ENCODE results near the gene S100A1. TPM values are rescaled to one million over a fixed set of nuclear protein-coding genes. Genes with fewer than 3 reads are reported as not detected.

S100A1 gene
- total RNA-seq, 2 experiments from 2014 or later: not detected

DNA sequence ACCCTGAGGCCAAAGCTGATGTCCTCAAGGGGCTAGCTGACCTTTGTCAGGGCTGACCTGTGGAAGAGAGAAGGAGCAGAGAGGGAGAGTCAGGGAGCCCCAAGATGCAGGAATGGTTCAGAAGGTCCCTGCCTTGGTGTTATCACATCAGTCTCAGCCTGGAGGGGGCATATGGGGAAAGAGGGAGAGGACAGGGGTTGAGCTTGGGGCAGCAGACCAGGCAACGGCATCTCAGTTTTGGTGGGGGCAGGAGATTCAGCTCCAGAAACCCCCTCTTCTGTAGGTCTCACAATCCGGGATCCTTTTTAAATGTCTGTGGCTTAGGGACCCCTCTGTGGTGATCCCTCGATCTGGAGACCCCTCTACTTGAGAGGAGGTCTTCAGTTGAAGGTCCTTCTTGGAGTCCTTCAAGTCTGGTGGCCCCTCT, 1.7 kb upstream of the S100A1 start:
- CTCF ChIA-PET: interaction anchor here (1.1 to 1.4 kb wide), 2 partner anchors 9 to 12 kb away, joined by 3 read pairs; no protein-coding TSS in a partner anchor
- POLR2A ChIA-PET: no interaction called here
- H3K4me3 Mint-ChIP-seq: no peak overlapping the region
- H3K36me3 Mint-ChIP-seq (ENCODE audit: low read depth): no peaks in the 10 kb centered on the region
- DNase-seq: no peak
- no peaks in the 10 kb centered on the region for H3K27me3 Mint-ChIP-seq
- no peaks in the 10 kb centered on the region for H3K36me3 ChIP-seq (ENCODE audit: insufficient read depth, low read length)
- H3K27ac Mint-ChIP-seq: no peak overlapping the region
- no peak overlapping the region for H3K27ac ChIP-seq (ENCODE audit: low read depth in 1 of 2, low read length in 2 of 2)
- no peak overlapping the region for H3K4me3 ChIP-seq (ENCODE audit: low read length)
- no peaks in the 10 kb centered on the region for H3K27me3 ChIP-seq (ENCODE audit: control insufficient read depth in 1 of 2, insufficient read depth in 2 of 2, low read length in 2 of 2)
- intact Hi-C loops (cut with DNase I, micrococcal nuclease): no loop called here
- H3K9me3 Mint-ChIP-seq: no peaks in the 10 kb centered on the region
- no peaks in the 10 kb centered on the region for H3K4me1 Mint-ChIP-seq (ENCODE audit: low read depth)
- no peak for ATAC-seq (ENCODE audit: poor library complexity)
- peaks cover 6% of the 10 kb centered on the region for H3K4me1 ChIP-seq (ENCODE audit: insufficient read depth, low read length)
- TF ChIP-seq, protein P1, sequence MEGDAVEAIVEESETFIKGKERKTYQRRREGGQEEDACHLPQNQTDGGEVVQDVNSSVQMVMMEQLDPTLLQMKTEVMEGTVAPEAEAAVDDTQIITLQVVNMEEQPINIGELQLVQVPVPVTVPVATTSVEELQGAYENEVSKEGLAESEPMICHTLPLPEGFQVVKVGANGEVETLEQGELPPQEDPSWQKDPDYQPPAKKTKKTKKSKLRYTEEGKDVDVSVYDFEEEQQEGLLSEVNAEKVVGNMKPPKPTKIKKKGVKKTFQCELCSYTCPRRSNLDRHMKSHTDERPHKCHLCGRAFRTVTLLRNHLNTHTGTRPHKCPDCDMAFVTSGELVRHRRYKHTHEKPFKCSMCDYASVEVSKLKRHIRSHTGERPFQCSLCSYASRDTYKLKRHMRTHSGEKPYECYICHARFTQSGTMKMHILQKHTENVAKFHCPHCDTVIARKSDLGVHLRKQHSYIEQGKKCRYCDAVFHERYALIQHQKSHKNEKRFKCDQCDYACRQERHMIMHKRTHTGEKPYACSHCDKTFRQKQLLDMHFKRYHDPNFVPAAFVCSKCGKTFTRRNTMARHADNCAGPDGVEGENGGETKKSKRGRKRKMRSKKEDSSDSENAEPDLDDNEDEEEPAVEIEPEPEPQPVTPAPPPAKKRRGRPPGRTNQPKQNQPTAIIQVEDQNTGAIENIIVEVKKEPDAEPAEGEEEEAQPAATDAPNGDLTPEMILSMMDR (IDR thresholded peaks at IDR 0.05): no peak
- H3K9me3 ChIP-seq (ENCODE audit: control insufficient read depth in 1 of 2, insufficient read depth in 1 of 2, low read length in 2 of 2): no peaks in the 10 kb centered on the region

DNA sequence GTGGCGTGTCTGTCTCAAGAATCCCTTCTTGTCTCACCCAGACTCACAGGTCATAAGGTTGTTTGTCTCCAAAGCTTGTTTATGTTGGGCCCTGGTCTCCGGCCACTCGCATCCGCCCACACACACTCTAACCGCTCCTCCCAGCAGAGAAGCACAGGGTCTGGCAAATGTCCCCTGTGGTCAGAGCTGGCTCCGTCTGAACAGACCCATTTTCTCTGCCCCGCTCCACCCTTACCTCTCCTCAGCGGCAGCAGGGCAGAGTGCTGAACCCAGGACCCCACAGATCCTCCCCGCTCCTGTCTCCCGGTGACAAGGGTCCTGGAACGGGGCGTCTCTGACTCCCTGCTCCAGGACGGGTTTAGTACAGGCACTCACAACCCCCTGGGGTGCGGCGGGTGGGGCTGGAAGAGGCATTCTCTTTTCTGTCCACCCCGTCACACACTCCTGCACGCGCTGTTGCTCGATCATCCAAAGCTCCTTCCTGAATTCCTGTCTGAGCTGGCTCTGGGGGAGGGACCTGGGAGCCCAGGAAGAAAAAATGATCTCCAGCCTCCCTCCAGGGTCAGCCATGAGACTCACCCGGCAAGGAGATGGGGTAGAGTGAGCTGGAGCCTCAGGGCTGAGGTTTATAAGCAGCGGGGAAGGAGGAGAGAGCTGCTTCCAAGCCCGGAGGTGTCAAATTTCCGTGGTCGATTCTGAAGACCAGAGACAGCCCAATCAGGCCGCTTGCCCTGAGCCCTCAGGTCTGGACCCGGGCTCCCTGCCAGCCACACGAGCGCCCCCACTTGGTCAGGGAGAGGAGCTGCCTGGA, 1.1 kb upstream of the S100A1 start, which contains the start of gene S100A13:
TSS of gene S100A13 (minus strand) at position 602 of the 811 bp plus-strand sequence. CDS start 1,033 bp downstream, outside the sequence.
- no peak within 1 kb of the TSS for H3K4me3 Mint-ChIP-seq
- H3K27me3 ChIP-seq (ENCODE audit: control insufficient read depth in 1 of 2, insufficient read depth in 2 of 2, low read length in 2 of 2): no peaks in the 10 kb centered on the region
- DNase-seq: no peak
- no peaks in the 10 kb centered on the region for H3K9me3 Mint-ChIP-seq
- no peaks in the 10 kb centered on the region for H3K36me3 Mint-ChIP-seq (ENCODE audit: low read depth)
- ChIA-PET POLR2A (no interaction called here), CTCF (interaction anchor here (1.1 to 1.4 kb wide), 2 partner anchors 9 to 11 kb away, joined by 3 read pairs; no protein-coding TSS in a partner anchor)
- no peaks in the 10 kb centered on the region for H3K27me3 Mint-ChIP-seq
- TF ChIP-seq, protein P1 (IDR thresholded peaks at IDR 0.05): no peak
- ATAC-seq (ENCODE audit: poor library complexity): no peak
- H3K4me3 ChIP-seq (ENCODE audit: low read length): no peak within 1 kb of the TSS
- no peak within 1 kb of the TSS for H3K27ac Mint-ChIP-seq
- H3K36me3 ChIP-seq (ENCODE audit: insufficient read depth, low read length): no peaks in the 10 kb centered on the region
- intact Hi-C loops (cut with DNase I, micrococcal nuclease): no loop called here
- H3K4me1 Mint-ChIP-seq (ENCODE audit: low read depth): no peaks in the 10 kb centered on the region
- H3K27ac ChIP-seq (ENCODE audit: low read depth in 1 of 2, low read length in 2 of 2): no peak within 1 kb of the TSS
- H3K4me1 ChIP-seq (ENCODE audit: insufficient read depth, low read length): peaks cover 6% of the 10 kb centered on the region
- no peaks in the 10 kb centered on the region for H3K9me3 ChIP-seq (ENCODE audit: control insufficient read depth in 1 of 2, insufficient read depth in 1 of 2, low read length in 2 of 2)

DNA sequence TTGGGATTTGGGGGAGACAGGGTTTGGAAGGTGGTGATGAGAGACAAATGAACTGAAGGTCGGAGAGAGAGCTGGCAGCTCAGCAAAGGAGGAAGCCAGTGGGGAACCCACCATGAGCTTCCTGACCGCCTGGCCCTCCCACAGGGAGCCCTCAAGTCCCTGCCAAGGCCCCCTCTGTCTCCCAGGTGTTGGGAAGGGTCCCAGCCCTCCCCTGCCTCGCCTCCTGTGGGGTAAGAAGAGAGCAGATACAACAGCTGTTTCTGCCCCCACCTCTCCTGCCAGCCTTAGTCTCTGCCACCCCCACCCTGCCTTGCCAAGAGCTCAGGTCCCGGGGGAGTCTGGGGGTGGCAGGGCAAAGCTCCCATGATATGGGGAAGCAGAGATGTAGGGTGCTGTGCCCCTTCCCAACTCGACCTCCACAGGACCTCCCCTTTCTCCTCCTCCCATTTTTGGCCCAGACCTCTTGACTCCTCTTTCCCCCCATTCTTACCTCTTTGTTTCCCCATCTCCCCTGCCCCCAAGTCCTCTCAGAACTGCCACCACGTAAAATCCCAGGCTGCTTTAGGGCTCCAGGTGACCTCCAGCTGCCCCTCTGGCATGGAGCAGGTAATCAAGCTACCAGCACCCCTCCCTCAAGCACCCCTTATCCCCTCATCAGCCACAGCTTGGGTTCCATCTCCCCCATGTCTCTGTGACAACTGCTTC, 556 bp downstream of the S100A1 start:
- no peak overlapping the region for H3K27ac ChIP-seq (ENCODE audit: low read depth in 1 of 2, low read length in 2 of 2)
- CTCF ChIA-PET: no interaction called here

More for the DNA sequence above, 556 bp downstream of the S100A1 start:
- intact Hi-C loops (cut with DNase I, micrococcal nuclease): no loop called here
- TF ChIP-seq, protein P1 (IDR thresholded peaks at IDR 0.05): no peak
- no peak for DNase-seq
- Mint-ChIP-seq H3K27me3 (no peaks in the 10 kb centered on the region), H3K4me3 (no peak overlapping the region), H3K36me3 (ENCODE audit: low read depth) (peaks cover 2% of the 10 kb centered on the region), H3K9me3 (no peaks in the 10 kb centered on the region), H3K27ac (no peak overlapping the region), H3K4me1 (ENCODE audit: low read depth) (peaks cover 8% of the 10 kb centered on the region)
- H3K9me3 ChIP-seq (ENCODE audit: control insufficient read depth in 1 of 2, insufficient read depth in 1 of 2, low read length in 2 of 2): no peaks in the 10 kb centered on the region
- no peak for ATAC-seq (ENCODE audit: poor library complexity)
- H3K4me1 ChIP-seq (ENCODE audit: insufficient read depth, low read length): peaks cover 13% of the 10 kb centered on the region
- no peaks in the 10 kb centered on the region for H3K27me3 ChIP-seq (ENCODE audit: control insufficient read depth in 1 of 2, insufficient read depth in 2 of 2, low read length in 2 of 2)
- H3K4me3 ChIP-seq (ENCODE audit: low read length): no peak overlapping the region
- POLR2A ChIA-PET: no interaction called here
- H3K36me3 ChIP-seq (ENCODE audit: insufficient read depth, low read length): no peaks in the 10 kb centered on the region

Data from CD4-positive, alpha-beta T cell (primary cell).